PC-3 (cell line): Measurements from ENCODE around the gene PPFIBP2. TPM values are rescaled to one million over a fixed set of nuclear protein-coding genes. Genes with fewer than 3 reads are reported as not detected.

ENCODE experiments used
- ATAC-seq: fragments of 200-7000 bp; cut with Tn5 transposase; 2 replicates; pipeline ENCODE4 v1.9.1; 2020; ENCODE audit warnings: mild to moderate bottlenecking, moderate library complexity
- BruUV-seq: library from RNA; stranded (reverse); fragments of 400-500 nt; replicated peaks from 2 replicates; lab custom pipeline; 2021; lab: Mats Ljungman, UMichigan
- CTCF ChIA-PET: fragments of 300-600 bp; sonication (Branson Sonifier 250); formaldehyde crosslinking; loops from one replicate; lab custom pipeline; 2022; ENCODE audit warnings: antibody characterized with exemption; lab: Charles Lee
- POLR2A ChIA-PET: fragments of 300-600 bp; sonication (Branson Sonifier 250); formaldehyde crosslinking; loops from one replicate; lab custom pipeline; 2022; ENCODE audit warnings: antibody characterized with exemption; ENCODE audit not compliant: unreplicated experiment; lab: Charles Lee
- DNase-seq: peaks from one replicate; pipeline ENCODE4 v3.0.0-alpha.2; 2015
- H2AFZ ChIP-seq: fragments of 300-600 bp; sonication (generic); 2 replicates; pipeline ENCODE4 v1.6.0; 2016; ENCODE audit warnings: antibody characterized with exemption, low read length
- H3F3A ChIP-seq: fragments of 300-600 bp; sonication (generic); one replicate; pipeline ENCODE4 v1.6.0; 2017; ENCODE audit warnings: antibody characterized with exemption, low read length, control low read depth, mild to moderate bottlenecking; ENCODE audit not compliant: unreplicated experiment
- H3K27ac ChIP-seq: fragments of 300-600 bp; sonication (generic); 2 replicates; pipeline ENCODE4 v1.5.1; 2016; ENCODE audit warnings: mild to moderate bottlenecking, low read length
- H3K27me3 ChIP-seq: fragments of 300-600 bp; sonication (generic); 2 replicates; pipeline ENCODE4 v1.6.1; 2016; ENCODE audit warnings: low read length, mixed read lengths
- H3K36me3 ChIP-seq: fragments of 300-600 bp; sonication (generic); 2 replicates; pipeline ENCODE4 v1.6.1; 2016; ENCODE audit warnings: low read depth, mixed run types, low read length, mixed read lengths
- H3K4me1 ChIP-seq: fragments of 300-600 bp; sonication (generic); 2 replicates; pipeline ENCODE4 v1.5.1; 2016; ENCODE audit warnings: low read length; ENCODE audit not compliant: insufficient read depth
- H3K4me2 ChIP-seq: fragments of 300-600 bp; sonication (generic); 2 replicates; pipeline ENCODE4 v1.6.0; 2016; ENCODE audit warnings: low read length
- H3K4me3 ChIP-seq: fragments of 300-600 bp; sonication (generic); 2 replicates; pipeline ENCODE4 v1.5.1; 2016; ENCODE audit warnings: mild to moderate bottlenecking, low read length, mixed read lengths
- H3K79me2 ChIP-seq: fragments of 300-600 bp; sonication (generic); 2 replicates; pipeline ENCODE4 v1.6.1; 2017; ENCODE audit warnings: low read length, mixed read lengths
- H3K9ac ChIP-seq: fragments of 300-600 bp; sonication (generic); 2 replicates; pipeline ENCODE4 v1.6.0; 2016; ENCODE audit warnings: mild to moderate bottlenecking, low read length
- H3K9me2 ChIP-seq: fragments of 300-600 bp; sonication (generic); replicated peaks from 2 replicates; pipeline ENCODE4 v1.6.1; 2016; ENCODE audit warnings: mixed run types, low read length, mixed read lengths
- H3K9me3 ChIP-seq: fragments of 300-600 bp; sonication (generic); 2 replicates; pipeline ENCODE4 v1.6.1; 2016; ENCODE audit warnings: low read length, mixed read lengths
- H4K20me1 ChIP-seq: fragments of 300-600 bp; sonication (generic); 2 replicates; pipeline ENCODE4 v1.6.1; 2016; ENCODE audit warnings: low read length, mixed read lengths
- EZH2 ChIP-seq: fragments of 300-600 bp; sonication (generic); IDR thresholded peaks from one replicate; pipeline ENCODE4 v1.6.1; 2017; ENCODE audit warnings: antibody characterized with exemption, mild to moderate bottlenecking, low read length; ENCODE audit not compliant: unreplicated experiment
- EZH2phosphoT487 ChIP-seq: fragments of 300-600 bp; sonication (generic); IDR thresholded peaks from 2 replicates; pipeline ENCODE4 v1.6.1; 2018; ENCODE audit warnings: mild to moderate bottlenecking, antibody characterized with exemption, low read length, borderline replicate concordance
- intact Hi-C: fragments of 100-400 bp; cut with micrococcal nuclease; formaldehyde crosslinking; loops from 2 replicates; pipeline ENCODE4 v1.9.0; 2023
- total RNA-seq: library from RNA; depleted of rRNA; stranded (reverse); fragments of >200 nt; gene quantifications from 2 replicates; pipeline ENCODE4 v1.2.3, GENCODE V29; 2014
- TF ChIP-seq, protein P1 (sequence below): fragments of 300-600 bp; sonication (generic); conservative IDR thresholded peaks from 2 replicates; pipeline ENCODE4 v1.5.1; 2017; ENCODE audit warnings: antibody characterized with exemption, low read depth, mild to moderate bottlenecking, low read length

The PPFIBP2 gene
- total RNA-seq, 1 experiment from 2014 or later, result 3.2 TPM

DNA sequence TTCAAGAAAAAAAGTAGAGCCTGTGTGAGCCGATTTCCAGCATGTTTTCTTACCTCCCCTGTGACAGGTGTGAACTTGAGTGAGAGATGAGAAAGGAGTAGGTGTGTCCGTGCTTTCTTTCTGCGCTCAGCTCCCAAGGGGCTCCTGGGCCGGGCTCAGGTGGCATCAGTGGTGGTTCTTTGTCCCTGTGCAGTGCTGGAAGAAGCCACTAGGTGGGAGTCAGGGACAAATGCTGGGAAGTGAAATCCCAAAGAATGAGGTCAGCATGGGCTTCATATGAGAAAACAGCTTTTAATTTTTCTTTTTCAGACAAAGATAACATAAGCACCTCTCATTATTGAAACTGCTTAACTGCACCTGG lies 57.8 kb downstream of the PPFIBP2 start:
- no peaks in the 10 kb centered on the region for H4K20me1 ChIP-seq
- TF ChIP-seq EZH2, result no peak
- TF ChIP-seq, protein P1, sequence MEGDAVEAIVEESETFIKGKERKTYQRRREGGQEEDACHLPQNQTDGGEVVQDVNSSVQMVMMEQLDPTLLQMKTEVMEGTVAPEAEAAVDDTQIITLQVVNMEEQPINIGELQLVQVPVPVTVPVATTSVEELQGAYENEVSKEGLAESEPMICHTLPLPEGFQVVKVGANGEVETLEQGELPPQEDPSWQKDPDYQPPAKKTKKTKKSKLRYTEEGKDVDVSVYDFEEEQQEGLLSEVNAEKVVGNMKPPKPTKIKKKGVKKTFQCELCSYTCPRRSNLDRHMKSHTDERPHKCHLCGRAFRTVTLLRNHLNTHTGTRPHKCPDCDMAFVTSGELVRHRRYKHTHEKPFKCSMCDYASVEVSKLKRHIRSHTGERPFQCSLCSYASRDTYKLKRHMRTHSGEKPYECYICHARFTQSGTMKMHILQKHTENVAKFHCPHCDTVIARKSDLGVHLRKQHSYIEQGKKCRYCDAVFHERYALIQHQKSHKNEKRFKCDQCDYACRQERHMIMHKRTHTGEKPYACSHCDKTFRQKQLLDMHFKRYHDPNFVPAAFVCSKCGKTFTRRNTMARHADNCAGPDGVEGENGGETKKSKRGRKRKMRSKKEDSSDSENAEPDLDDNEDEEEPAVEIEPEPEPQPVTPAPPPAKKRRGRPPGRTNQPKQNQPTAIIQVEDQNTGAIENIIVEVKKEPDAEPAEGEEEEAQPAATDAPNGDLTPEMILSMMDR, result peak; percentile 93
- H3K36me3 ChIP-seq, result no peaks in the 10 kb centered on the region
- intact Hi-C loops, result loop anchor here (1.0 to 10.0 kb wide), 3 partner anchors 94 to 427 kb away; no protein-coding TSS in a partner anchor
- H3K9me2 ChIP-seq, result no peaks in the 10 kb centered on the region
- H3K79me2 ChIP-seq, result no peaks in the 10 kb centered on the region
- ChIA-PET CTCF (interaction anchor here (0.5 to 1.5 kb wide), 3 partner anchors 86 to 123 kb away, joined by 4 to 8 read pairs (median 6); no protein-coding TSS in a partner anchor), POLR2A (no interaction called here)
- no peaks in the 10 kb centered on the region for H3K9me3 ChIP-seq
- no TSS peak for BruUV-seq
- ATAC-seq (peak; percentile 88), DNase-seq (peak; percentile 82)
- 0 out of 2 replicates have a peak overlapping the region, but pooled peaks have one; percentile 43 for H2AFZ ChIP-seq
- H3K4me1 ChIP-seq, result peaks cover 25% of the 10 kb centered on the region
- H3K9ac ChIP-seq, result no peak overlapping the region
- H3K4me3 ChIP-seq, result no peak overlapping the region
- H3K27me3 ChIP-seq, result 0 out of 2 replicates have a peak, but pooled peaks cover 5% of the 10 kb centered on the region
- no peak overlapping the region for H3K27ac ChIP-seq
- H3F3A ChIP-seq, result no peaks in the 10 kb centered on the region
- H3K4me2 ChIP-seq, result peak overlapping the region; percentile 54

DNA sequence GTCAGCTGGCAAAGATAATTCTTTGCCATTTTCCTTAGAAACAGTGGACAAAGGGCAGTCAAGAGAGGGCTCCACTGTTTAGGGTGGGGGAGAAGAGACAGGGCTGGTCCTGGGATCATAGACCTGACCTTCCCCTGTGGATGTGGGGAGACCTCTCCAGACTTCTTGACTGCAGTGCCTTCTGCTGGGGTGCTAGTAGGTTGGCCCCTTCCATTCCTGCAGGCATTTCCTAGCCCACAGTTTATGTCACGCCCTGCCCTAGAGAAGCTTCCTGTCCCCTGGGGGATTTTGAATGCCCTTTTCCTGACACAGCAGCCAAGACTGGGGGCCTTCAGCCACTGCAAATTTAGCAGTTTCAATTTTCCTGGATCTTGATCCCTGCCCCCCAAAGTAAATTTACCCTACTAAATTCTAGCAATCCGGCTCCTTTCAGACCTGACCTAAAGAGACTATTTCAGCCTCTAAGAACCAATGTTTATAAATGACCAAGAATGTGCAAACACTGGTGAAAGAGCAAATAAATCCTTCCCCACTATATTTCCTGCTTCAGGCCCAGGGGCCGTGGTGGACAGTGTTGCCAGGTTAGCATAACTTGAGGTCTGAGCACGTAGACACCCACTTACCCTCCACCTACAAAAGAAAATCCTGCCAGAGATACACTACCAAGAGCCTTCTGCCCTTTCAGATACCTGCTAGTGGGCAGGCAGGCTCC lies 58.4 kb downstream of the PPFIBP2 start:
- Histone ChIP-seq H3K27me3 (no peaks in the 10 kb centered on the region), H3K9me3 (no peaks in the 10 kb centered on the region), H3F3A (no peaks in the 10 kb centered on the region), H4K20me1 (no peaks in the 10 kb centered on the region), H3K36me3 (no peaks in the 10 kb centered on the region), H3K27ac (no peak overlapping the region), H2AFZ (peak overlapping the region; percentile 43; the same call in 1 of the 2 replicates), H3K79me2 (no peaks in the 10 kb centered on the region), H3K4me3 (no peak overlapping the region), H3K9me2 (no peaks in the 10 kb centered on the region), H3K4me2 (peak overlapping the region; percentile 54), H3K9ac (no peak overlapping the region), H3K4me1 (peaks cover 25% of the 10 kb centered on the region)
- no TSS peak for BruUV-seq
- ChIA-PET CTCF (interaction anchor here (1.5 kb wide), 2 partner anchors 85 to 122 kb away, joined by 6 to 8 read pairs; no protein-coding TSS in a partner anchor), POLR2A (no interaction called here)
- DNase-seq, result peak; percentile 41
- TF ChIP-seq, protein P1, result no peak
- TF ChIP-seq EZH2 (no peak), EZH2phosphoT487 (no peak)
- ATAC-seq, result peak; percentile 48
- intact Hi-C loops, result loop anchor here (10.0 kb wide), 1 partner anchor 427 kb away; no protein-coding TSS in a partner anchor

DNA sequence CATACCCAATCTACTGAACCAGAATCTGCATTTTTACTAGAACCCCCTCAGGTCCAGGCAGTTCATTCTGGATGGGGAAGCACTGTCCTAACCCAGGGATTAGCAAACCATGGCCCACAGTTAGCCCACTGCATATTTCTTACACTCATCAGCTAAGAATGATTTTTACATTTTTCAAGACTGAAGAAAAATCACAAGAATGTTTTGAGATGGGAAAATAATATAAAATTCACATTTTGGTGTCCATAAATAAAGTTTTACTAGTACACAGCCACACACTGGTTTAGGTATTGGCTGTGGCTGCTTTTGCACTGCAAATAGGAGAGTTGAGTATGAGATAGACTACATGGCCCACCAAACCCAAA lies 59.4 kb downstream of the PPFIBP2 start:
- H3K9me2 ChIP-seq, result no peaks in the 10 kb centered on the region
- H3K9ac ChIP-seq, result no peak overlapping the region
- H4K20me1 ChIP-seq, result no peaks in the 10 kb centered on the region
- H3K36me3 ChIP-seq, result no peaks in the 10 kb centered on the region
- H3K4me1 ChIP-seq, result peaks cover 34% of the 10 kb centered on the region
- H3K4me3 ChIP-seq, result no peak overlapping the region
- H3K27me3 ChIP-seq, result no peaks in the 10 kb centered on the region
- no TSS peak for BruUV-seq
- intact Hi-C loops, result loop anchor here (10.0 kb wide), 1 partner anchor 428 kb away; no protein-coding TSS in a partner anchor
- no peaks in the 10 kb centered on the region for H3K79me2 ChIP-seq
- no peak for DNase-seq
- no peak overlapping the region for H3K4me2 ChIP-seq
- no peak overlapping the region for H2AFZ ChIP-seq
- ChIA-PET CTCF (interaction anchor here (0.7 kb wide), 1 partner anchor 92 kb away, joined by 3 read pairs; no protein-coding TSS in a partner anchor), POLR2A (no interaction called here)
- ATAC-seq, result no peak
- no peak for TF ChIP-seq EZH2phosphoT487
- TF ChIP-seq, protein P1, result no peak
- no peaks in the 10 kb centered on the region for H3K9me3 ChIP-seq
- no peak overlapping the region for H3K27ac ChIP-seq
- H3F3A ChIP-seq, result no peaks in the 10 kb centered on the region
